OCI-LY3 (cell line): ENCODE data around the gene ECE1.

Experiments used
- EZH2phosphoT487 ChIP-seq: fragments of 200-600 bp; shearing (Covaris generic); IDR thresholded peaks from 2 replicates; pipeline ENCODE4 v1.6.1; 2018; ENCODE audit warnings: antibody characterized with exemption, mixed run types, low read depth
- TF ChIP-seq, protein P1 (sequence below): fragments of 200-600, 300-600 bp; sonication (generic); IDR thresholded peaks from 2 replicates; pipeline ENCODE4 v1.5.1; 2014; ENCODE audit warnings: antibody characterized with exemption, low read length, low read depth

DNA sequence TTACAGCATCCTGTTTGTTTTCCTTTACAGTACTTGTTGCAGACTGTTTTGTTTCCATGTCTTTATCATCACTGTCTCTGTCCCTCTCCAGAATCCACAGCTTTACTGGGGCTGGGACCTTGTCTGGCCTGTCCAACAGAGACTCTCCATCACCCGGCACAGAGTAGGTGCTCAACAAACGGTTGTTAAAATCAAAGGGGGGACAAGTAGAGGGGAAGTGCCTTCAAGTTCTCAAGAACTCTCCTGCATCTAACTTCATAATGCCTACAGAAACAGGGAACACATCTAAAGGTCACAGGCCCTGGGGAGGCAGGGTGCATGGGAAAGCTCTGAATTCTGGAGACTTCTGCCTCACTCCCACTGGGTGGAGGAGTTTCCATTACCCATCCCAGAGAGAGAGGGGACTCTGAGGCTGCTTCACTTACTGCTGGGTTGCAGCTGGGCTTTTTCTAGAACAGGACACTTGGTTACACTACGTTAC, 2.3 kb upstream of the ECE1 start:
- TF ChIP-seq, protein P1, sequence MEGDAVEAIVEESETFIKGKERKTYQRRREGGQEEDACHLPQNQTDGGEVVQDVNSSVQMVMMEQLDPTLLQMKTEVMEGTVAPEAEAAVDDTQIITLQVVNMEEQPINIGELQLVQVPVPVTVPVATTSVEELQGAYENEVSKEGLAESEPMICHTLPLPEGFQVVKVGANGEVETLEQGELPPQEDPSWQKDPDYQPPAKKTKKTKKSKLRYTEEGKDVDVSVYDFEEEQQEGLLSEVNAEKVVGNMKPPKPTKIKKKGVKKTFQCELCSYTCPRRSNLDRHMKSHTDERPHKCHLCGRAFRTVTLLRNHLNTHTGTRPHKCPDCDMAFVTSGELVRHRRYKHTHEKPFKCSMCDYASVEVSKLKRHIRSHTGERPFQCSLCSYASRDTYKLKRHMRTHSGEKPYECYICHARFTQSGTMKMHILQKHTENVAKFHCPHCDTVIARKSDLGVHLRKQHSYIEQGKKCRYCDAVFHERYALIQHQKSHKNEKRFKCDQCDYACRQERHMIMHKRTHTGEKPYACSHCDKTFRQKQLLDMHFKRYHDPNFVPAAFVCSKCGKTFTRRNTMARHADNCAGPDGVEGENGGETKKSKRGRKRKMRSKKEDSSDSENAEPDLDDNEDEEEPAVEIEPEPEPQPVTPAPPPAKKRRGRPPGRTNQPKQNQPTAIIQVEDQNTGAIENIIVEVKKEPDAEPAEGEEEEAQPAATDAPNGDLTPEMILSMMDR: no peak
- TF ChIP-seq EZH2phosphoT487: no peak
